NCI-H2196 (cell line): Measurements from ENCODE around the gene TRIP13.
"Not testable (repeated sequence)": the region's sequence is repeated elsewhere in the genome, so short reads cannot be mapped to it uniquely, and the experiment has no call there.

Experiments
- DNase-seq: peaks from one replicate; lab custom pipeline; 2025; ENCODE audit not compliant: unreplicated experiment; lab: John Stamatoyannopoulos, UW

TRIP13 gene

DNA sequence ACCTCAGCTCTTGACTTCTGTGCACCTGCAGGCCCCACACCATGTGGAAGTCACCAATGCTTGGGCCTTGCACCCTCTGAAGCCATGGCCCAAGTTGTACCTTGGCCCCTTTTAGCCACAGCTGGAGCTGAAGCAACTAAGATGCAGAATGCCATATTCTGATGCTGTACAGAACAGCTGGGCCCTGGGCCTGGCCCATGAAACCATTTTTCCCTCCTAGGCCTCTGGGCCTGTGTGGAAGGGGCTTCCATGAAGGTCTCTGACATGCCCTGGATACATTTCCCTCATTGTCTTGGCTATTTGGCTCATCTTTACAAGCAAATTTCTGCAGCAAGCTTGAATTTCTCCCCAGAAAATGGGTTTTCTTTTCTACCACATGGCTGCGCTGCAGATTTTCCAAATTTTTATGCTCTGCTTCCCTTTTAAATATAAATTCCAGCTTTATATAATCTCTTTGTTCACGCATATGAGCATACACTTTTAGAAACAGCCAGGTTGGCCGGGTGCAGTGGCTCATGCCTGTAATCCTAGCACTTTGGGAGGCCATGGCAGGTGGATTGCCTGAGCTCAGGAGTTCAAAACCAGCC, 41.8 kb downstream of the TRIP13 start:
- not testable (repeated sequence) for DNase-seq

DNA sequence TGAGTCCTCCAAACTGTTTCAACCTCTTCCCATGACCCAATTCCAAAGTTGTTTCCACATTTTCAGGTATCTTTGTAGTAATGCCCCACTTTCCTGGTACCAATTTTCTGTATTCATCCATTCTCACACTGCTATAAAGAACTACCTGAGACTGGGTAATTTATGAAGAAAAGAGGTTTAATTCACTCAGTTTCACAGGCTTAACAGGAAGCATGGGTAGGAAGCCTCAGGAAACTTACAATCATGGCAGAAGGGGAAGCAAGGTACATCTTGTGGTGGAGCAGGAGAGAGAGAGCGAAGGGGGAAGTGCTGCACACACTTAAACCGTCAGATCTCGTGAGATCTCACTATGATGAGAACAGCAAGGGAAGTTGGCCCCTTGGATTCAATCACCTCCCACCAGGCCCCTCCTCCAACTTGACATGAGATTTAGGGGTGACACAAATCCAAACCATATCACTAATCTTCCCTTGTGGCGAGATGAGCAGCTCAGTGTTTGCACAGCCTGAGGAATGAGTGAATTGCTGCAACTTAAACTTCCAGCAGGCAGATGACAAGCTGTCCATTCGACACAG, 42.9 kb downstream of the TRIP13 start:
- no peak for DNase-seq

DNA sequence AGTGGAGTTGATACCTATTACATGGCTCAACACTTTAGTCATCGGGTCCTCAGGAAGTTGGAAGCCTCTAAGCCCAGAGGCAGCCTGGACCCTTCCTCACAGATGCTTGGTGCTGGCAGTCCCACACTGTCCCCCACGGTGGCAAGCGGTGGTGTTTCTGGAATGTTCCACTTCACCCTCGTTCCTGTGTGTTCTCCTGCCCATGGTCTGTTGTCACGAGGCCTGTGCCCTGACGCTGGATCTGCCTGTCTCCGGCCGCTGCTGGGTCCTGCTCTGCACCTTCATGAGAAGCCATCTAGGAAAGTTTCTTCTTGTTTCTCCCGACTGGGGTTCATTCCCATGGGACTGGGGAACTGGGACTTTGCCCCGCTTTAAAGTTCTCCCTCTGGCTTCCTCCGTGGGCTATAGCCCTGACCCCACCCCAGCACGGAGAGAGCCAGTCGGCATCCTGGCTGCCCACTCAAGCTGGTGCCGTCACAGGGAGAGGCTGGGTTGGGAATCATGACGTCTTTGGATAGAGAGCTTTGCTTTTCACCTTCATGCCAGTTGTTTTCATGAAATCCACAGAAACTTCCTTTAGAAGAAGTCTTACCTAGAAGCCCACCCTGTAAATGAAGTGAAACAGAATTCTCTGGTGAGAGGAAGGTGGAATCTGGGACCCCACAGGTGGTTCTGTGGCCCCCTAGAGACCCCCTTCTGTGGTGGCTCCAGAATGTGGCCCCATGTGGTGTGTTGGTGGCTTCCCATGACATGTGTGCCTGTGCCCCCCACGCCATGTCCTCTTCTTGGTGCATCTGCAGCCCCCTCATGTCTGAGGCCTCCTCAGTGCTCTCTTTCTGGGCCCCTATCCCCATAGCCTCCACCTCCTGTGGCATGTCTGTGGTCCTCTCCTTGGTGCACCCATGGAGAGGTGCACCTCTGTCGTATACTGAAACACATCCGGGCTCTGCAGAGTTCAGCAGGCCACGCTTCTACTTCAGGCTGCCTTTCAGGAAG, 43.8 kb downstream of the TRIP13 start:
- DNase-seq, result no peak

DNA sequence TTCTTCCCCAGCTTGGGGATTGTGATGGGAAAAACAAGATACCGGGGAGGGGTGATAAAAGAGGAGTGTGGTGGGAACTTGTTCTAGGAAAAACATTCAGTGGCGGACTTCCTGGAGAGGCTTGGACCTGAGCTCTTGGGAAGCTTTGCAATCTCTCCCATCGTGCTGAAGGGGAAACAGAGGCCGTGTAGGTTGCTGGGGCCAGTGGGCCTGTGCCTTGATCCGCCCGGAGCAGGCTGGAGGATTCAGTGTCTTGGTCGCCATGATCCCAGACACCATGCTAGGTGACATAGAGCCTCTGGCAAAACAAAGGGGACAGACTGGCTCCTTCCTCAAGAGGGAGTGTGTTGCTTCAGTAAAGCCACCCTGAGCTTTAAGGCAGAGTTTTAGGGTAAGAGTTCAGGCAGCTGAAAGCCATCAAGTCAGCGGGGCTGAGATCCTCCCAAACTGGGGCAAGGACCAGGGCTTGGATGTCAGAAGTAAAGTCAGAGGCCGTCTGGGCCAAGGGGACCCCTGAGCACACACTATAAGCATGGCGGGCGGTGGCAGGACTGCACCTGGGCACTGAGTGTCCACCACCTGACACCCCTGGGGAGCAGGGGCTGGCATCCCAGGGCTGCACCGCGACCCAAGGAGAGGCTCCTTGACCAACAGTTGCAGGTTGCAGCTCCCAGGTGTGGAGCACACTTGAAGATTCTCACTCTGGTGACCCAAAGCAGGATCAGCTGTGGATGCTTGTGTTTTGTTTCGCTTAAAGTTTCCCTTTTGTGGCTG, 44.7 kb downstream of the TRIP13 start:
- no peak for DNase-seq

- no peak for DNase-seq
These were observed 46.7 kb downstream of the TRIP13 start for GRCh38 chr5:939368-939767.

DNA sequence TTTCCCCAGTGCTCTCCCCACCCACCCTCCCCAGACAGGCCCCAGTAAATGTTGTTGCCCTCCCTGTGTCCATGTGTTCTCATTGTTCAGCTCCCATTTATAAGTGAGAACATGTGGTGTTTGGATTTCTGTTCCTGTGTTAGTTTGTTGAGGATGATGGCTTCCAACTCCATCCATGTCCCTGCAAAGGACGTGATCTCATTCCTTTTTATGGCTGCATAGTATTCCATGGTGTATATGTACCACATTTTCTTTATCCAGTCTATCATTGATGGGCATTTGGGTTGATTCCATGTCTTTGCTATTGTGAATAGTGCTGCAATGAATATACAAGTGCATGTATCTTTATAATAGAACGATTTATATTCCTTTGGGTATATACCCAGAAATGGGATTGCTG, 48.1 kb downstream of the TRIP13 start:
- DNase-seq, result not testable (repeated sequence)

GRCh38 chr5:943201-943917, 50.7 kb downstream of the TRIP13 start:
- DNase-seq, result no peak

- no peak for DNase-seq
These were observed 51.4 kb downstream of the TRIP13 start for GRCh38 chr5:943918-944620.

GRCh38 chr5:944621-944927, 51.9 kb downstream of the TRIP13 start:
- no peak for DNase-seq

DNA sequence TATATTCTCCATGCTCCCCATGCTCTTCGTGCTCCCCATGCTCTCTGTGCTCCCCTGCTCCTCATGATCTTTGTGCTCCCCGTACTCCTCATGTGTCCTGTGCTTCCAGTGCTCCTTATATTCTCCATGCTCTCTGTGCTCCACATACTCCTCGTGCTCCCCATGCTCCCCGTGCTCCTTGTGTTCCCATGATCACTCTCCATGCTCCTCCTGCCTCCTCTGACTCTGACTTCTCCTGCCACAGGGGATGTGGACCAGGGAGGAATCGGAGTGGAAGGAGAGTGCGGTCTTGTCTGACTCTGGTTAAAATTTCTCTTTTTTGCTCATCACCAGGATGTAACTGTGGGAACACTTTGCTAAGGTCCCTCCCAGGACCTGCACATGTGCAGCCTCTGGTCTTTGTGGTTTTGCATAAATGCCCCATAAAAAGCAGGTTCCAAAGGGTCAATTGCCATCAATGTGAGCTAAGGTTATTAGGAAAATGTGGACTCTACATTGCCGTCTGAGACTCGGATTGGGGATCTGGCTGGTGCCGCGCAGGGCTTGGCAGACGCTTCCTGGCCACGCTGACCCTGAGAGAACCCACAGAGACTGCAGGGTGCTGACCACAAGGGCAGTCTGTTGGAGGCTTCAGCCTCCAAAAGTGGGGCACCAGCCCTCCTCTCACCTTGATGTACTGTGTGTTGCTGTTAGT, 52.5 kb downstream of the TRIP13 start:
- DNase-seq, result no peak

DNA sequence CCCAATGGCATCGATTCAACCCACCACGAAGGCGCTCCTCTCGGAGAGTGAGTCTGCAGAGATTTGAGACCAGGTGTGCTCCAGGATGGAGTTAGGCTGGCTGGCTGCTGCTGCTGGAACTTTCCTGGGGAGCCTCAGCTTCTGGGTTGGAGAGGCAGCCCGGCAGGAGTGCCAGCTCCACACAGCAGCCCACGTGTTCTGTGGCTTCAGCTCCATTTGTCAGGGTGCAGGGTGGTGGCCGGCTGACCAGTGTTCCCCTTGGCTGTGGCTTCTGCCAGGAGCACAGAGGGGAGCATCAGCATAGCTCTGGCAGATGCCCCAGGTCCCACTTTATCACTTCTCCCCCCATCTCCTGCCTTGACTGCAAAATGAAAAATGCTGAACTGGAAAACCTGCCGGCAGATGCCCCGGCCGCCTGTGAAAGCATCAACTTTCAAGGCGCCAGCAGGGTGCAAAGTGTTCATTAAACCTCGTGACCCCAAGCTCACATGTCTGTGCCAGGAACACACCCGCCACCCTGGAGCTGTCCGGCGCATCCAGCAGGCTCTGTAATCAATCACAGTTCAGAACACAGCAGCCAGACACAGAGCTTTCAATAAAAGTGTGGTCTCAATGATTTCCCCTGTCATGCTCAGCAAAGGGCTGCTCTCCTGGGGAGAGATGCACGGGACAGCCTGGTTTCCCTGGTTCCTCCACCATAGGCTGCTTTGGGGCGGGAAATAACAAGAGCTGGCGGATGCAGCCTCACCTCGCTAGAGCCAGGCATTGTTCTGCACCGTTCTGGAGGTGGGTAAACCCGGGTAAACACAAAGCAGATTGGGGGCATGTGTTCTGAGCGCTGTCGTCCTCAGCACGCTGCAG, 53.2 kb downstream of the TRIP13 start:
- peak; percentile 38 for DNase-seq

DNA sequence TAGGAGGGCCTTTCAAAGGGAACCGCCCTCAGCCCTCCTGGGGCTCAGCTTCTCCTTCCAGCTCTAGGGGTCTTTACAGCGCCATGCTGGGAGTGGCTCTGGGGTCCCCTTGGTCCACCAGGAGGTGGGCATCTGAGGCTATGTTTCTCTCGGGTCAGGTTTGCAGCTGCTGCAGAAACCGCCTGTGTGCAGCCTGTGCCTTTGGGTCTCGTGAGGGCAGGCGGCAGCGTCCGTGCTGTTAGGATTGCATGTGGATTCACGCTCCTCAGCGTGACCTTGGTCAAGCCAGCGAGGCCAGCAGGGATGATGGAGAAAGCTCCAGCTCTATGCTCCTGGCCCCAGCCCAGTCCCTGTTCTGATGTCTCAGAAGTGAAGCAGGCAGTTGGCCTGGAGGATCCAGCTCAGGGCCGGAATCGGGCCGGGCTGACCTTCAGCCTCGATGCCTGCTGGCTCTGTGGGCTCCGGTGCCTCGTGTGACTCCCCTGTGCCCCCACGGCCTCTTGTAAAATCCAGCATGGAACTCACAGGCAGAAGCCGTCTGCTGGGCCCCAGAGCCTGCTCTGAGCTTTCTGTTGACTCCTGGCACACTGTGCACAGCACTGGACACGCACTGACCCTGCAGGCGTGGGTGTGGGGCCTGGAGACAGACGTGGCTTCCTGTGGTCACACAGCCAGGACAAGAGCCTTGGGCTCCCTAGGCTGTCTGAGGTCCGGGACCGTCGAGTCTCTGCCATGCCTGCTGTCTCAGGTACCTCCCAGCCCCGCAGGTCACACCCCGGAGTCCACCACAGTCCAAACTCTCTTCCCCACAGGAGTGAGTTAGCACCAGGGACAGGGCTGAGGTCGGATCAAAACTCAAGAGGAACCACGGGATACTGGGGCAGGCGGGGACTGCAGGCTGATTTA, 54.3 kb downstream of the TRIP13 start:
- DNase-seq, result no peak

GRCh38 chr5:947626-948471, 55.2 kb downstream of the TRIP13 start:
- DNase-seq, result no peak

DNA sequence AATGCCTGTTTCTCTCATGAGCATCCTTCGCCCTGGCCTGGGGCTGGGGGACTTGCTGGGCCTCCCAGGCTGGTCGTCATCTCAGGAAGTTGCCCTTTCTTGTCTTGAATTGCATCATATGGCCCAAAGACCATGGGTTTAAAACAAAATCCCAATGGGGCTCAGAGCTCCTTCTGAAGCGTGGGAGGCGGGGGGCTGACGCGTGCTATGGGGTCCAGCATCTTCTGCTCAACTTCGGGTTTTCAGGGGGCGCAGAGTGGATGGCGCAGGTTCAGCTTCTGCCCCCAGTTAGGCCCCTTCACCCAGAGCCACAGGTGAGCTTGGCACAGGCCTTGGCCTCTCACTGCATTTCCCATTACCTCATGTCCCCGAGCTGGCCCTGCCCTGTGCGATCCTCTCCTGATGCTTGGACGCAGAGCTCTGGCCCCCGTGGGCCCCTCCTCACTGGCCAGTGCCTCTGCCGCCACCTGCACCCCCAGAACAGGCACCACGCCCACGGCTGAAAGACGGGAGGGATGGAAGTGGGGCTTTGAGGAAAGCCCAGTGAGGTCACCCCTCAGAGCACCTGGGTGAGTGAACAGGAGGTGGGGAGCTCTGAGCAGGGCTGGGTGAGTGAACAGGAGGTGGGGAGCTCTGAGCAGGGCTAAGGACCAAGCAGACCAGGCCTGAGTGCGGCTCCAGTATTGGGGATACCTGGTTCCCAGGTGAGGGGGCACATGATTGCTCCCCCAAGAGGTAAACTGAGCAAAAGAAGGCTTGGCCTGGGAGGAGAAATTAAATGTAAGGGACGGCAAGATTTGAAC, 56.0 kb downstream of the TRIP13 start:
- no peak for DNase-seq

DNA sequence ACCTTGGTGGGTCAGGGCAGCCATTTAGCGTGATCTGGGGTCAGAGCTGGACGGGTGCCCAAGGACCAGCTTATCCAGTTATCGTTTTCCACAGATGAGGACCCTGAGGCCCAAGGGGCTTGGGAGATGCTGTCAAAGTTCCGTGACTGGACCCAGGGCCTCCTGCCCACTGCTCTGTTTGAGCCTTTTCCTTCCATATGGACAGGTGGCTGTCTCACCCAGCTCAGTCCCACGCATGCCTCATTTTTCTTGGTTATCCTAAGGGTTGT, 56.5 kb downstream of the TRIP13 start:
- no peak for DNase-seq
